Urothelium cell line (cell line): ENCODE data around the gene DDR2.
A peak's percentile ranks its signal among the peaks of the same experiment; 100 is the strongest.

Source experiments
- DNase-seq: peaks from one replicate; pipeline ENCODE4 v3.0.0; 2011; ENCODE audit warnings: low spot score, mixed read lengths
- FAIRE-seq: peaks from 2 replicates; lab custom pipeline; 2011; peaks lifted over from hg19 to GRCh38; lab: Jason Lieb, UNC

The DDR2 gene

DNA sequence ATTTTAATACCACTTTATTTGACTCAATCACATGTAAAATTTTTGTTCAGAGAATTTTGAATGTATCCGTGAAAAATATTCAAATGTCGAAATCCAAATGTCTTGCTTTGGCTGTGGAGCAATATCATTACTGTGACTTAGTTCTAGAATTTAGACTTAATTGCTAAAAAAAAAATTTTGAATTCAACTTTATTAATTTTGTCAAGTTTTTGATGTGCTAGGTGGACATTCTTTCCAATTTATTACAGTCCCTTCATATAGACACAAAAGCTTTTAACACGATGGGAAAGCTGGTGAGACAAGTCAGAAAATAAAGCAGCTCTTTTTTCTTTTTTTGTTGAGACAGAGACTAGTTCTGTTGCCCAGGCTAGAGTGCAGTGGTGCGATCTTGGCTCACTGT is 62.6 kb downstream of the DDR2 start:
- FAIRE-seq (no peak), DNase-seq (no peak)

DNA sequence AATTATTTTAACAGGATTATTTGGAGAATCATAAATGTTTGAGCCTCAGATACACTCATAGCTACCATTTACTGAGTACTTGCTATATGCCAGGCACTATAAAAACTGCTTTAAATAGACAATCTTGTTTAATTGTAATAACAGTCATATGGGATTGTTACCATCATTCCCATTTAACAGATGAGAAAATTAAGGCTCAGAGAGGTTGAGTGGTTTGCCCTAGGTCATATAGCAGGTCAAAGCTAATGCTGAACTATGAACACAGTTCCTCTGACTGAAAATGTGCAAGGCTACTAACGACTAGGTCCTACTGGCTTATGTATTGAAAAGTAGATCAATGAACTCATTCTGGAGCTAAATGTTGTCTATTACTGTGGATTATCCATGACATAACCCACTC is 63.4 kb downstream of the DDR2 start:
- FAIRE-seq = no peak
- no peak for DNase-seq

DNA sequence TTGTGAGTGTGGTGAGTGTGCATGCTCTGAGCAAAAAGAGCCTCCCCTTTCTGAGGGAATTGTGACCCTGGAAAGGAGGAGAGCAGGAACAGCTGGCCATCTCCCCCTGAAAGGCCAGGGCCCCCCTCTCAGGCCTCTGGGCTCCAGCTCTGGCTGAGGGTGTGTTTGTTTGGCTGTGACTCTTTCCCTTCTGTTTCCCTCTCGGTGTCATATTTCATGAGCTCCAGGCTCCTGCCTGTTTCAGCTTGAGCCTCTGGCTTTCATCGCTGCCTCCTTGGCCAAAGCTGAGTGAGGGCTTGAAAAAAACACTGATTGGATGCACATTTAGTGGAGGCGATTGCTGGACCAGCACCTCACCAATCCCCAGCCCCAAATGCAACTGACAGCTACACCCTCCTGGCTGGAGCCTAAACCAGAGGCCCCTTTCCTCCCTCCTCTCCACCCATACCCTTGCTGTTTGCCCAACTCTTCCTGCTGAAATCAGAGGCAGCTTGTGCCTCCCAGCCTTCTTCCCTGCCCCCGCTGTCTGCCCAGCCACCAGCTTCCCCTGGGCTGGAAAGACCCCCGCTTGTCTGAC is 64.1 kb downstream of the DDR2 start:
- DNase-seq = peak; percentile 79
- no peak for FAIRE-seq

DNA sequence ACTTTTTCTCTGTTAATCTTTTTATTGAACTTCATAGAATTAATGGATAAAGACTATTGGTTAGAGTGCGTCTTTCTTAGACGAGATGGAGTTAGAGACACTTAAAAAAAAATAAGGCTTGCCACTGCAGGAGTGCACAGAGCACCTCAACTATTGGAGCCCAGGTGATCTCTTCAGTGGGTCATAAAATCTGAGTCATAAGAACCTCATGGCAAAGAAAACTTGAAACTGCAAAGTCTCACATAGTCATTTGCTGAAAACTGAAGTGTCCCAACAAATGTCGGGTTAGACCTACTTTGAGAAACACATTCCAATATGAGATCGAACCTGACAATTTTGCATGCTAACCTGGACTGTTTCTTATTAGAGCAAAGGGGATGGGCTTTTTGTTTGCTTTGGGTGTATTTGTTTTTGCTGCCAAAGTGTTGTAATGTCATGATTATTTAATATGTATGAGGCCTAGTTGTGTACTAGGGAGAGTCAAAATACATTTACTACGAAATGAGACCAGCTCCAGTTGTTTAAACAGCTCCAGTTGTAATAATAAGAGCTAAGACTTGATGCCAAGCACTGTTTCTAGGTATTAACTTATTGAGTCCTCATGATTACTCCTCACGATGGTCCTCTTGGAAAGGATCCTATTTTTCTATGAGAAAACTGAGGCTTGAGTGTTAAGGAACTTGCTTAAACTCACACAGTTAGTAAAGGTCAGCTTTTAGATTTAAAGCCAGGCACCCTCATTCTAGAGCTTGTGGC is 65.1 kb downstream of the DDR2 start:
- DNase-seq = no peak
- FAIRE-seq = no peak

DNA sequence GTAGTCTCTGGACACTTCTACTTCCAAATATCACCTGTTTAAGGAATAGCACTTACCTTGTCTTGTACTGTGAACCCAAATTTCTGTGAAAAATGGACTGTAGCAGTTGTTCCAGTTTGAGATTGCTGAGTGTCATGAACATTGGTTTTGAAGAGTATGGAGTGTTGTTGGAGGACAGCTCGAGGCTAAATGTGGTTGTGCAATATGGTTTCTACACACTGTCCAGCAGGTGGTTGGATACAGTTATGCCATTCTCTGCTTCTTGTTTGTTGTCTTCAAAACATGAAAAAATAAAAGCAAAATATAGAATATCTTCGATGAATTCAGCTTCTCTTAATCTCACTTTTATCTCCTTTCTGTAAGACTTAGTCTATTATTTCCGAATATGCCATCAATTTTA is 67.1 kb downstream of the DDR2 start:
- no peak for DNase-seq
- FAIRE-seq = no peak

DNA sequence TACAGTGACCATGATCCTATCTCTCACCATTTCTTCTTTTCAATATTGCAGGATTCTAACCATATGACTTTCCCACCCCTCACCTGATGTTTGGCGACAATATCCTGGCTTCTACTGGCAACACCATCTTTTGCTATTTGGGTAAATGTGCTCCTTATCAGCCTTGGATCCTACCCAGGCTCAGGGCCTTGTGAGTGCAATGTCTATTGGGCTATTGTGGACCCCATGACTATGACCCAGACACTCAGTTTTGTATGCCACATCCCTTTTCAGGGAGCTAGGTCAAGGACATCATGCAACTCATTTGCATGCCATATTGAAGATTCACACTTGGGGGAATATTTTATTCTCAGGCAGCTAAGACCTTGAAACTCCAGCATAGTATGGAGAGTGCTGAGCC is 67.9 kb downstream of the DDR2 start:
- FAIRE-seq (no peak), DNase-seq (no peak)

DNA sequence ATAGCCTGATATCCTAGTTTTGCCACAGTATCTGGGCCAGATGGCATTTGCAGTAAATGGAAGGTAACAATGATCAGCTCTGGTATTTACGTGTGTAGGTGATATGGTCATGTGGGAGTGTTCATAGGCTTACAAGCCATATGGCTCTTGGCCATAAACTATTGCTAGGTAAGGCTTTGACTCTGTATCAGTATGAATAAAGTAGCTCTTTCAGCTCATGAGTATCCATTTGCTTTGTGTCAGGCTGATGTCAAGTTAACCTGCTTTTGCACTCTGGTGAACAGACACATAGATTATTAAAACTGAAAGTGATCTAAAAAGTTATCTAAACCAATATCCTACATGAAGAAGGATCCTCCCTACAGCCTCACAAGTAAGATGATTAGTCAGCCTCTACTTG is 69.0 kb downstream of the DDR2 start:
- DNase-seq (no peak), FAIRE-seq (no peak)

DNA sequence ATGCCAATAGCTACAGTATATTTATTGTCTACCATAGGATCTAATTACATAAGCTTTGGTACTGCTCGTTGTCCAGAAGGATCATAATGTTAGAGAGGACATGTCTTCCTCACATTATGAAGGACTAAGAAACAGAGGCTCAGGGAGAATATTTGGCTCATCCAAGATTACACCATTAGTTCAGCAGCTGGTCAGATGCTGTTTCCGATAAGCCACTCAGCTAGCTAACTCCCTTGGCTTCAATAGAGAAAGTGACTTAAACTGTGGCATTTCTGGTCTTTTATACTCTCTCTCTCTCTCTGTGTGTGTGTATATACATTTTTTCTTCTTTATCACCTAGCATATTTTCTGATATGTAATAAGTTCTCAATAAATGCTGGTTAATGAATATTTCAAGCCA is 70.4 kb downstream of the DDR2 start:
- DNase-seq (no peak), FAIRE-seq (no peak)

DNA sequence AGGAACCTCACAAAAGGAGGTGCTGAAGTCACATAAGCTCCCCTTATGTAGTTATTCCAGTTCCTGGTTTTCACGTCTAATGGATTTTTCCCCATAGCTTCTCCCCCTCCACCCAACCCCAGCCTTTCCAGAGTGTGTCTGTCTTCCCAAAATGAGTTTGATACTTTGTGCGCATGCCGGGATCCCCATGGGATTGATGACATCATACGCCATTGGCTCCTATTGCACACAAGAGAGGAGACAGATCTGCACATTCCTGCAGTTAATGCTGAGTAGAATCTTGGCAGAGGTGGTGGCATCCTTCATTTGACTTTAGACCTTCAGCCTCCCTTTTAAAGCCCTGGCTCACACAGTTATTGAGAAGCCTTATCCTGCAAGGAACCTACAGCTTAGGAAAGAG is 71.4 kb downstream of the DDR2 start:
- FAIRE-seq (no peak), DNase-seq (no peak)

DNA sequence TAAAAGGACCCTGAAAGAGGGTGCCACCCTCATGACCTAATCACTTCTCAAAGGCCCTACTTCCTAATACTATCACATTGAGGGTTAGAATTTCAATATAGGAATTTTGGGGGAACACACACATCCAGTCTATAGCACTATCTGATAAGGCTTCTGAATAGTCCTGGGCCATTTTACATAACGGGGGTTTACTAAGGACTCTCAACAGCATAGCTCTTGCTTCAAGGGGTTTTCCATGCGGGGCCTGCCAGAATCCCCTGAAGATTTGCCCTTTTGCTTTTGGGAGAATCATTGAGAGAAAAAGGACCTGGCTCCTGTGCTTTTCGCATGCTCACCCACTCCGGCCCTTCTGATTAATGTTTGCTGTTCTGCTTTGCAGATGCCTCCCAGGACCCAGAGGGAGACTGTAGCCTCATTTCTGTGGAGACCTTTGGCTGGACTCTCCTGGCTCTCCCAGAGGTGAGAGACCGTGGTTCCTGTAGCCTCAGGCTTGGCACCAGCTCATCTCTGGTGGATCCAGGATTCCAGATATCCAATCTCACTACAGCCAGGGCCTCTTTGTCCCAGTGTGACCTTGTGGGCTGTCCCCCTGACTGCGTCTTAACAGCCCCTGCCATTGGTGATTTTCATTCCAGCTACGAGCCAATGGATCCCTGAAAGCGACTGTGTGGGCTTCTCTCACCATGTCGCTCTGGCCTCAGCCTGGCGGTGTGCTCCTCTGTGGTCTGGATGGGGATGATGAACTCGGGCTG is 72.6 kb downstream of the DDR2 start:
- DNase-seq = no peak
- FAIRE-seq = no peak

DNA sequence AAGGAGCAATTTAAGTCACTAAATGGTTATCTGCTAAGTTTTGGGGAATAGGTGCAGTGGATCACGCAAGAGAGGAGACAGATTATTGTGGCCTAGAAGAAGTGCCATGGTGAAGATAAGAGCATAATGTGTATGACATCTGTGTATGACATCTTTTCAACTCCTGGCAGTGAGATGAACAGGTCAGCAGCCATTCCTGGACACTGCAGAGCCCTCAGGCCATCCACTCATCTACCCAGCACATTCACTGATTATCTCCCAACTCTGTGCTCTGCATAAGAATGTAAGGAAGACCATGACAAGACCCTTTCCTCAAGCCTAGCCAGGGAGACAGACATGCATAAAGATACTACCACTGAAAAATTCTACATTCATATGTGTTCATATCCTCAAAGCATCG is 73.7 kb downstream of the DDR2 start:
- FAIRE-seq (no peak), DNase-seq (no peak)

DNA sequence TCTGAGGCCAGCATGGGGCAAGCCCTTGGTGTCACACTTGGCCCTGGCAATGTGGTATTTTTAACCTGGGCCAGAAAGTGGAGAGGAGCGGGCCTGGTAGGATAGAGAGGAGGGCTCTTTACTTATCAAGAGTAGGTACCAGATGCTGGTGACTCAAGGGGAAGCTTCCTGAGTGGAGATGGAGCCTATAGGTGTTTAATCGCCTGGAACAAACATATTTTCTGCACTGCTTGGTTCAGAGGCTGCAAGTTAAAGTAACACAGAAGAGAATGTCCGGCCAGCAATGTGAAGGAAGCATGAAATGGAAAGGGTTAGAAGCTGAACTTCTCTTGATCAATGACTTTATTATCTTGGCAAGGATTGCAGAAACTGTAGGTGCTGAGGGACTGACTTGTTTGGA is 74.3 kb downstream of the DDR2 start:
- no peak for FAIRE-seq
- no peak for DNase-seq

DNA sequence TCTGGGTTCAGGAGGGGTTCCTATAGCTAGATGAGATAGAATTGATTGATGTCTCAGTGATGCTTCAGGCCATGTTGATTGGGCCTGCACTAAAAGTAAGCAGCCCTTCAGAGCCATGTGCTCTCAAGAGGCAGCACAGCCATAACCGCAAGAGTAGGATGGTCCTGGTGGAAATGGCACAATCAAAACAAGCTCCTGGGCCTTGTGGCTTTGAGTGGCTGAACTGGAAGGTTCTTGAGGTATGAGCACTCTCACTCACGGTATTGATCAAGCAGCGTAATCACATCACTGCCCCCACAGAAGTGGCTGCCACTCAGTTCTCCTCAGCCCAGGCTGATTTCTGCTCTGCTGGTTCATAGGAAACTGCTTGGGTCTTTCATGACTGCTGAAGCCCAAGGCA is 76.0 kb downstream of the DDR2 start:
- FAIRE-seq (no peak), DNase-seq (no peak)

DNA sequence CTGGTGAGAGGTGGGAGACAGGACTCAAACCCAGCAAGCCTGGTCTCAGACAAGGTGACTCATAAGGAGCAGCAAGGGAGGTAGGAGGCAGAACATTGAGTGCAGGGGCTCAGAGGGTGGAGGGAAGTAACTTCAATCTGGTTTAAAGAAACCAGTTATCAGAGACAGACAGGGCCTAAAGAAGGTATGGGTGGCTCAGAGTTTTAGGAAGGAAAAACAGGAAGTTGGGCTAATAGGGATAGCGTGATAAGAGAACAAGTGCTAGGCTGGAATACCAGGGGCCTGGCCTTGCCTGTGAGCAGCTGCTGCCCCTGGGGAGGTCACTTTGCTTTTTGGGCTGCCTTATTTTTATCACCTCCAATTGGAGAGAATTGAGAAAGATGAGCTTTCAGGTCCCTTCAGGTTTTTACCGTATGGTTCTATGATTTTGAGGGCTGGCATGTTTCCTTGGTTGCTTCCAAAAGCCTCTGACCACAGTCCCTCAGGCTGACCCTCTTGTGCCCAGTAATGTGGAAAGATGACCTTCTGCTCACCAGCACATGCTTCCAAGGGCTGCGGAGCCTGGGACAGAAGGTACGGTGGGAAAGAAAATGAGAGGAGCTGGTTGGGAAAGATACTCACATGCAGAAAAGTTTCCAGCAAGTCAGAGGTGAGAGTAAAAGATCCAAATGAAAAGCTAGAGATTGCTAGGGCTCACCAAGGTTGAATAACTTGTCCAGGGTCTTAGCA is 77.0 kb downstream of the DDR2 start:
- FAIRE-seq = no peak
- no peak for DNase-seq

DNA sequence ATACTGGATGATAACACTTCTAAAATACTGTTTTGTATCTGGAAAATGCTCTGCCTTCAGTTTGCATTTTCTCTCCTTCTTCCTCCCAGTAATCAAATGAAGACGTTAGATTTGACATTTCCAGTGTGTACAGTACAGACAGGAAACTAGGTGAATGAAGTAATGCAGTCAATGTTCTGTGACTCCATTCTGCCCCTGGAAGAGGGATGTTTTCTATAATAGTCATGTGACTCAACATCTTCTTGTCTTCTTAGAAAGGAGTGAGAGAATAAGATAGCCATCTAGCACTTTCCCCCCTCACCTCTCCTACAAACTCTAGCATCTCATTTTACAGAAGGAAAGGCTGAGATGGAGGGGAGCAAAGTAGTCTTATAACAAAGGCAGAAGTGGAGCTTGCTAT is 77.6 kb downstream of the DDR2 start:
- FAIRE-seq = no peak
- DNase-seq = no peak

DNA sequence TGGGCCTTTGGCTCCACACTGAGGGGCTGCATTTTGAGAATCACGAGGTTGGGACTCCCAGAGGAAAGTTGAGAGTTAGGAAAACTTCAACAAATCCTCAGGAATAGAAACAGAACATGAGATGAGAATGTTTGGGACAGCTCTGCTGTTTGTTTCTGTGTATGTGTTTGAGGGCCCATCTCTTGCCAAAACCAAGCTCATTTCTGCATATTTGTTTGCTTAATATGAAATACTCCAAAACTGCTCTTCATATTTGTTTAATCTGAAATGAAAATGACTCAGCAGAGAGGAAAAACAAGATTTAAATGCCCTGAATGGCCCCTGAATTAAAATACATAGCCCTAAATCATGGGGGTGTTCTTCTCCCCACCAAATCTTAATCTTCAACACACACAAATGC is 78.1 kb downstream of the DDR2 start:
- DNase-seq = no peak
- FAIRE-seq = no peak

DNA sequence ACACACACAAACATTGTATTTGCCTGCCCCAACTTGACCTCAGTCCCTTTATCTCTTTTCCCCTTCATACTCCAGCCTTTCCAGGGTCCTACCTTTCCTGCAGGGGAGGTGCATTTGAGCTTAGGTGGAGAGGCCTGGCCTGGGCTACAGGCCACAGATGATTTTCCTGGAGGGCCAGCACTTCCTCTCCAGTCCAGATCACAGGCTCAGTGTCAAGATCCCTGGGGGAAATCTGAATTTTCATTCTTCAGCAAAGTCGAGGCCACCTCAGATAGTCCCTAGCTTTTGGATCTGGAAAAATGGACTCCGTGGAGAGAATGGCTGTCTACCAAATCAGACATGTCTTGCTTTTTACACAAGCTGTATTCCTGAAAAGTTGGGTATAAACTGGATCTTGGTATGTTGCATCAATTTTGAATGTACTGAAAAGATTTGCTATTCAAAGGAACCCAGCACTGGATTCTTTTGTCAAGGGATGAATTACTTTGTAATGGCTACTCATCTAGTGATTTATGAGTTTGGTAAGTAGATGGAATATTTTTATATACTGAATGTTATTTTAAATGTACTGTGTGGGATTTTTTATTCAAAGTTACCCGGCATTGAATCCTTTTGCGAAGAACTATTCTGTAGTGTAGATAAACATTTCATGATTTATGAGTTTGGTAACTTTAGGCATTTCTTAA is 78.7 kb downstream of the DDR2 start:
- FAIRE-seq = no peak

DNA sequence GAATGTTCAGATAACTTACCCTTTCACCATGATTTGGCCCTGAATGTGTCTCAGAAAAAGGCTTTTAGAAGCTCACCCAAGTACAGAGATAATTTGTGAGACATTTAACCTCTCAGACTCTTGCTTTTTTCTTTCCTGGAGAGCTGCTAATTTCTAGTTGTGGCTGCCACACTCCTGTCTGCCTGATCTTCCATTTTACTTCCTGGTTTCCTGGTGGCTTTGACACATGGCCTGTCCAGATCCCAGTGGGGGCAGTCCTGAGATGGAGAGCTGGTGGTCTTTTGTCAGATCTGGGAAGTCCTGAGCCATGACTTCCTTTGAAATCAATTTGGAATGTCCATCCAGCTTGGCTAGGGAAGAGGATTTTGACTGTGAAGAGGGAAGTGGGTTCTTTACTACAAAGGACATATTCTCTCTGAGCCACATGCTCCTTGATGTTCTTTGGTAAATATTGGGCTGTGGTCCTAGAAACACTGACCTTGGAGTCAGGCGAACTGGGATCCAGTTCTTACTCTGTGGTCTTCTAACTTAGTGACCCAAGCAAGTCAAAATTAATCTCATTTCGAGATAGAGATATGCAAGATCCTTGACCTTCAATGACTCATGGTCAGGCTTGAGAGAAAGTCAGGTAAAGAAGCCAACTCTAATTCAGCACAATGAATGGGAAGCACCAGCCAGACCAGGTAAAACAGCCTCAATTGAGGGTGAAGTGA is 80.2 kb downstream of the DDR2 start:
- FAIRE-seq = no peak
- no peak for DNase-seq

More for the DNA sequence above, 78.7 kb downstream of the DDR2 start:
- no peak for DNase-seq

DNA sequence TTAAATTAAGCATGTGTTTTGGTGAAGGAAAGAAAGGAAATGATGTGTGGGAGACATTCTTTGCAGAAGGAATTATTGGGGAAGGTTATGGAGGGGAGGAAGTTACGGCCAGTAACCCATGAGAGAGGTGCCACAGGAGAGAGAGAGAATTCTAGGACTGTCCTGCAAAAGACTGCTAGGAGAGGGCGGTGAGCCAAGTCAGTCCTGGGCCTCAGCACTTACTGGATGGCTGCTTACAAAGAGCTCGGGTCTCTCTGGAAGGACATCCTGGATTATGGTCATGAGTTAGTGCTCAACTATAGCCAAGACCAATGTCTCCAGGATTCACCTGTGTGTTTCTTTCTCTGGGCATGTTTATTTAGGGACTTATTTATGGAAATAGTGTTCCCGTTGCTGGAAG is 83.9 kb downstream of the DDR2 start:
- DNase-seq = no peak
- no peak for FAIRE-seq

DNA sequence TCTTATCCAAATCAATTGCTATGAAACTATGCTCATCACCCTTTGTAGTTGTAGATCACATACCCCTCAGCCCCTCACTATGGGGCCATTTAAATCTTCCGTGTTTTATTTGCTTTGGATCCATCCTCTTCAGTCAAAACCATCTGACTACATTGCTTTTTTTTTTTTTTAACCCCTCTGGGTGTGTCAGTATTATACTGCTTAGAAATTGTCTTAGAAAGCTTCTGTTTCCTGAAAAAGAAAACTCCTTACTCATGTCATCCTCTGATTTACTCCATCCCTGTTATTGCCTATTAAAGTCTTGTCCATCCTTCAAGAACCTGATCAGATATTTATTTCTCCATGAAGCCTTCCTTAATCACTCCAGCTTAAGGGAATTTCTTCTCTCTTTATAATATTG is 84.3 kb downstream of the DDR2 start:
- FAIRE-seq (no peak), DNase-seq (no peak)
